Body of pancreas (tissue), 4 donors: ENCODE measurements around the gene PRSS56.

ENCODE experiments used
- CTCF ChIP-seq, 7 experiments: fragments of 450-650 bp in 4 of 7; fragments of 200-600 bp in 3 of 7; sonication (generic) in 3 of 7; IDR thresholded peaks; one replicate each; pipeline ENCODE4 v1.5.1; 2016 to 2019; ENCODE audit warnings: antibody characterized with exemption in 7 of 7
- POLR2A ChIP-seq, 3 donors: fragments of 450-650 bp; IDR thresholded peaks; one replicate each; pipeline ENCODE4 v1.6.1; 2016; ENCODE audit warnings: antibody characterized with exemption in 3 of 3, mild to moderate bottlenecking in 2 of 3

GRCh38 chr2:232483311-232483922 lies 36.8 kb upstream of the PRSS56 start:
- TF ChIP-seq POLR2A (IDR thresholded peaks at IDR 0.05): no peak
- no peak for TF ChIP-seq CTCF (IDR thresholded peaks at IDR 0.05)
